Astrocyte of the spinal cord (primary cell): Measurements from ENCODE around the gene CEACAM16.

Experiments
- DNase-seq: peaks from one replicate; pipeline ENCODE4 v3.0.0; 2011; ENCODE audit warnings: low read depth, low spot score
- H3K4me3 ChIP-seq: 2 replicates; pipeline ENCODE4 v1.5.1; 2011; ENCODE audit warnings: low read depth, mild to moderate bottlenecking, low read length, moderate library complexity
- CTCF ChIP-seq: IDR thresholded peaks from 2 replicates; pipeline ENCODE4 v1.5.1; 2012; ENCODE audit warnings: low read depth, mild to moderate bottlenecking, low read length, inconsistent platforms
- in situ Hi-C: cut with HindIII; loops from 2 replicates; pipeline ENCODE4 v1.10.0; 2017; ENCODE audit warnings: low sequenced_read_pairs

CEACAM16 gene

DNA sequence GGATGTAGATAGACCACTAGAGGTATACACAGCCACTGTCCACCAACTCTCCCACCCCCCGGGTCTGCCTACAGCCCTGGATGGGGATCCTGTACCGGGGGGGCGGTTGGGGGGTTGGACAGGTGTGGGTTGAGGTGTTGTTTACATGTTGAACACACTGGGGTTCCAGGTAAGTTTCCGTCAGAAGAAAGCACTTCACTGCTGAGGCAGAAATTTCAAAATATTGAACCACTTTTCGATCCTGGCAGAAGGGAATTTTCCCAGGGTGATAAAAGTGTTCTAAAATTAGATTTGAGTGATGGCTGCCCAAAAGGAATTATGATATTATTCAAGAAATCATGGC lies 6.6 kb upstream of the CEACAM16 start:
- DNase-seq, result no peak
- no peak overlapping the region for H3K4me3 ChIP-seq
- no peak for TF ChIP-seq CTCF
- in situ Hi-C loops, result no loop called here

GRCh38 chr19:44694184-44694579 lies 4.8 kb upstream of the CEACAM16 start:
- no peak for DNase-seq
- peak; percentile 45 for TF ChIP-seq CTCF
- in situ Hi-C loops, result no loop called here
- H3K4me3 ChIP-seq, result no peak overlapping the region

DNA sequence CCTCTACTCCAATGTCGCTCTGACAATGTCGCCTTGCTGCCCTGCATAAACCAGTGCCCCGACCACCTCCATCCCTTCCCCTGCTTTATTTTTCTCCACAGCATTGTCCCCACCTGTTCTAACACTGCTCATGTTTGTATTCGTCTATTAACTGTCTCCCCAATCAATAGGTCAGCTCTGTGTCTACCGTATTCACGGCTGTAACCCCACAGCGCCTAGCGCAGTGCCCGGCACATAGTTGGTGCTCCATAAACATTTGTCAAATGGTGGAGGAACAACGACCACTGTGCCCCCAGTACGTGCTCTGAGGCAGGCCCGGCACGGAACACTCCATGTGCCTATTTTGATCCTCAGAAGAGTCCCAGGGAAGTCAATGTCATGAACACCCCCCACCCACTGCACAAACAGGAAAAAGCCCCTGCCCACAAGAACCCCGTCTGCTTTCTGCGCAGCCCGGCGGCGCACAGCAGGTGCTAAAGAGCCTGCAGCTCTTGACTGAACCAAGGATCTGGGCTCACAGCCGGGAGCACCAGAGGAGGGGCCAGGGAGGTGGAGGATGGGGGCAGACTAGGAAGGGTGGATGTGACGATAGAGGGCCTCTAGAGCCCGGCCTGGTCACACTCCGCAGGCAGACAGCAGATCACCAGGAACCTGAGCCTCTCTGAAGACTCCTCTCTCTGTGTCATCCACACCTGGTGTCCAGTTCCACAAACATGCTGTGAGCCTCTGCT lies 1.8 kb upstream of the CEACAM16 start:
- no peak for DNase-seq
- no peak for TF ChIP-seq CTCF
- in situ Hi-C loops, result no loop called here
- H3K4me3 ChIP-seq, result no peak overlapping the region

- no peak for TF ChIP-seq CTCF
- no peak for DNase-seq
- in situ Hi-C loops, result no loop called here
- H3K4me3 ChIP-seq, result no peak overlapping the region
These were observed 1.3 kb upstream of the CEACAM16 start for GRCh38 chr19:44697670-44698034.

DNA sequence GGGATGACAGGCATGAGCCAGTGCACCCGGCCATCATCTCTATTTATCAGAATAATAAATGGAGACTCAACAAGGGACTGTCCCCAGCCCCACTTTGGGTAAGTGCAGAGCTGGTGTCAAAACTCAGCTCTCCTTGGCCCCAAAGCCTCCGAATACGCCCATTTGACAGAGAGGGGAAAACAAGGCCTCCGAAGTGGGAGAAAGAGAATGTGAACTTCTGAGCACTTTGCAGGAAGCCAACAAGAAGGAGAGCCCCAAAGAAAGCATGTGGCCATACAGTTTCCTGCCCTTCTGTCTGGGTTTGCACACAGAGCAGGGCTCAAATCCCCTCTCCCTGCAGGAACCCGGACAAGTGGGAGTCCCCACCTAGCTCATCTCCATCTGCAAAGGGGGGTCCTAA lies 1.6 kb downstream of the CEACAM16 start:
- H3K4me3 ChIP-seq, result no peak overlapping the region
- TF ChIP-seq CTCF, result no peak
- in situ Hi-C loops, result no loop called here
- DNase-seq, result no peak

- H3K4me3 ChIP-seq, result no peak overlapping the region
- in situ Hi-C loops, result no loop called here
- no peak for TF ChIP-seq CTCF
- no peak for DNase-seq
These were observed 2.3 kb downstream of the CEACAM16 start for GRCh38 chr19:44701228-44701627.
